HG03442 (cell line): Measurements from ENCODE around the gene FYB2.
A peak's percentile ranks its signal among the peaks of the same experiment; 100 is the strongest.

Experiments used
- ATAC-seq: cut with Tn5 transposase; IDR thresholded peaks from one replicate; pipeline ENCODE4 v1.9.1; 2021; ENCODE audit warnings: mild to moderate bottlenecking, moderate library complexity; ENCODE audit not compliant: unreplicated experiment

FYB2 gene

DNA sequence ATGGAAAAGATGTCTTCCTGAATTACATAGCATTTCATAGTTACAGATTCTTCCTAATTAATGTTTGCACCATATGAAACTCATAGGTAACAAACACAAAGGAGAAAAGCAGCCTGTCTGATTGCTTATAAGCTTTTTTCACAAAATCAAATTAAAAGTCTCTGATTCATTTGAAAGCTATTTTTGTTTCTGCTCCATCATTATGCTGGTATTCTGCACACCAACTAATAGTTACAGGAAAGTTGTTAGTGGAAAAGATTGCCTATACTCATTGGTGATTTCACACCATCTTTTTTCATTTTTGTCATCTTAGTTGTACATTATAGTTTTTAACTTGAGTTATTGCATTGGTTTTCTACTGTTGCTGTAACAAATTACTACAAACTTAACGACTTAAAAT, 104.0 kb downstream of the FYB2 start:
- ATAC-seq: no peak

DNA sequence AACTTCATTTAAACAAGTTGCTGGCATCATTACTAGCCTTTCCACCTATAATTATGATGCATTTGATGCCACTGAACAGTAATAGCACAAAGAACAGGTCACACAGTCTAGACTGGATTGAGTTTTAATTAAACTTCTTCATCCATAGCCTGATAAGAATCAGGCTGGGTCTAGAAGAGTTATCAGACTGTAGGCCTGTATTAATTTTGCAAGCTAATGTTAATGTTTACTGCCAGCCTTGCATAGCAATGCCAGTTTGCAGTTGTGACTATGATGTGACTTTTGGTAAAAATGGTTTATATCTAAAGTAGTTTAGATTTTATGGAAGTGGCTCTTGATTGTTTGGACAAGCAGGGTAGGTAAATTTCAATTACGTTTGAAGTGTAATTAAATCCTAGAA, 106.1 kb downstream of the FYB2 start:
- no peak for ATAC-seq

DNA sequence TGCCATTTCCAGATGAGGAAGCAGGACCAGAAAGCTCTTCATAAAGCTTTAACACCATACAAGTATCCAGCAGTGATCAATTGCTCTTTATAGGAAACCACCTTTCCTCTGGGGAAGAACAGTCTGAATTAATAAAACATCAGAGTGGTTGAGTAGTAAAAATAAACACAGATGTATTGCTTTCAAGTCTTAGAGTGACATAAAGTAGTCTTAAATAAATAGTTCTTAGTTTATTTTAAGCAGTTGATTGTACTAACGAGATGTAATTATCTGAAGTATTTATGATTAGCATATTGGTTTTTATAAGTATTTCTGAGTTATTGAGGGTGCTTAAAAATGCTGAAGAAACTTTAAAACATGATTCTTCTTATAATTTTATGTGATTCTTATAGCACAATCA, 107.1 kb downstream of the FYB2 start:
- no peak for ATAC-seq

DNA sequence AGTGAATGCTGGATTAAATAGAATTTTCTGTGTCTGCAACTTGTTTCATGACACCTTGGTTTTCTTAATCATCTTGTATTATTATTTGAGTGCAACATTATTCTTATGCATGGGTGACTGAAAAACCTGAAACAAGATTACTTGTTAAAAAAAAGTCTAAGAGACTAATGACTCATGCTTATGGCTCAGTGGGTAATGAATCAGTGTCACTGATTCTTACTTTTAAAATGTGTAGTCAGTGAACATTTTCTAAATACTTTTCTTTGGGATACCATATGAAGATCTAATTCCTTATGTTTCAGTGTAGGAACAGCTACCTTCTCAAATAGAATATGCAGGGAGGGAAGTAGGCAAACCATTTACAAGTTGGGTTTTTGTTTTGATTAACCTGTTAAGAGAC, 108.6 kb downstream of the FYB2 start:
- no peak for ATAC-seq

DNA sequence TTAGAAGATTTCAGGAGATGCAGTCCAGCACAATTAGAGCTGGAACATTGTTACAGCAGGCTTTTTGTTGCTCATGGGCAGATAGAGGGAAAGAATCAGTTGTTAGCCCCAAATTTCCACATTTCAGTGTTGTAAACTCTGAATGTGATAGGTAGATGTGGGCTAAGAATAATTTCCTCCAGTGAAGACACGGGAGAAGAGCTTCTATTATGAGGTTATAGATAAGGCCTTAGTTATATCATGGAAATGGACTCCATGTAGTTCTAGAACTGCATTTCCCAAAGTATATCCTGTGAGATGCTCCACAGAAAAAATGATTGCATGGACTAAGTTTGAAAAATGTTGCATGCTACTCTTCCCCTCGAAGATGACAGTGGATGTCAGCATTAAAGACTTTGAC, 109.2 kb downstream of the FYB2 start:
- ATAC-seq: no peak

DNA sequence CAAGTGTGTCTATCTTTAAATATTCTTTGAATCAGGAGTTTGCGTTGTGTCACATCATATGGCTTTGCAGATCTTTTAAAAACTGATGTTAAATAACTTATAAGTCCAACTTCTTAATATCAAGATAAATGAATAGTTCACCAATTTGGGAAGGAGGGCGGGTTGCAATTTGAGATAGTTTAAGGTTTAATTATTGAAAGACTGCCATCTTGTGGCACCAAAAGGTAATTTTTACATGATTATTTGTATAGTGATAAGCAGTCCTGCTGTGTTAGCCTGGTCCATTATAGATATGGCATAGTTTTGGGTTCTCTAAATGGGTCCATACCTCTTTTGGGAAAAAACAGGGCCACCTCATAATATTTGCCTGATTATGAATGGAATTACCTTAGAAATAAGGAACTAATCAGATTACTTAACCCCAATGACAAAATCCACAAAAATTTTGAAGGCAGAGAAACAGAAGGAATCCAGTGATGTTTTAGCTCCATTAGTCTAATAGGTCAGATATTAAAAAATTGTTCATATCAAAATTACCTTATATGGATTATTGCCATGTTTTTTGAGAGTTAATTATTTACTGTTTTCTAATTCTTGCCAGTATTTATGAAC, 109.8 kb downstream of the FYB2 start:
- ATAC-seq: peak; percentile 61

DNA sequence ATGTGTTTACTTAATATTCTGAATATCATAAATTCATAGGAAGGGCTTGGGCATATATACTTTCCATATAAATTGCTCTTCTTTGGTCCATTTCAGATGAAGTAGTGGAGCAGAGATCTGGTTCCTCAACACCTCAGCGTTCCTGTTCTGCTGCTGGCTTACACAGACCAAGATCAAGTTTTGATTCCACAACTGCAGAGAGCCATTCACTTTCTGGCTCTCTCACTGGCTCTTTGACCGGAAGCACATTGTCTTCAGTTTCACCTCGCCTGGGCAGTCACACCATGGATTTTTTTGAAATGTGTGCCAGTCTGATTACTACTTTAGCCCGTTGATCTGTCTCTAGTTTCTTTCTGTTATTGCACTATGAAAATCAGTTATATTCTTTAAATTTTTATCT, 111.8 kb downstream of the FYB2 start:
- ATAC-seq: no peak

DNA sequence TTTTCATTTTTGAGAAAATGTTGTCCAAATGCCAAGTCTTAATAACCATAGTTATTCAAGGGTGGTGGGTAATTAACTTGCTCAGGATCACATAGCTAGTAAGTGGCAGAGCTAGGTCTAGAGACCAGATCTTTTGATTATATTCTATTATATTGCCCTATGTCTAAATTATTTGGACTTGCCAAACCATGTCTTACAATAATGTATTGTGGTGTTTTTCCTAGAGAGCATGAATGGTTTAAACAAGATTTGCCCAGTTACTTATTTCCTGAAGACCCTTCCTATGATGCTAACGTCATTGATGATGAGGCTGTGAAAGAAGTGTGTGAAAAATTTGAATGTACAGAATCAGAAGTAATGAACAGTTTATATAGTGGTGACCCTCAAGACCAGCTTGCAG, 115.5 kb downstream of the FYB2 start:
- ATAC-seq: no peak

DNA sequence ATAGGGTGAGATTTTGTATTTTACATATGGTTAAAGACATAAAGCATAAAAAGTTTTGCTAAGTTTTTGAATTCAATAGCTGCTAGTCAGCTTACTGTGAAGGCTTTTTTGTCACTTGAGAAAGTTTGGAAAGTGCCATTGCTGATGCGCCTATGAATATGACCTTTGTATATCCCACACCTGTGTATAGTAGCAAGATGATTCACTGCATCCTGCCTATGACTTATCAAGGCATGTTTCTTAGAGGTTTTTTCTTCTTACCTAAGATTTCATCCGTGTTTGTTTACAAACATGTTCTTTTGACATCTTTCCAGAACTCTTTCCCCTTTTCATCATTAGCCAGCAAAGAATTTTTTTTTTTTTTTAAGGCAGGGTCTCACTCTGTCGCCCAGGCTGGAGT, 122.5 kb downstream of the FYB2 start:
- ATAC-seq: no peak

DNA sequence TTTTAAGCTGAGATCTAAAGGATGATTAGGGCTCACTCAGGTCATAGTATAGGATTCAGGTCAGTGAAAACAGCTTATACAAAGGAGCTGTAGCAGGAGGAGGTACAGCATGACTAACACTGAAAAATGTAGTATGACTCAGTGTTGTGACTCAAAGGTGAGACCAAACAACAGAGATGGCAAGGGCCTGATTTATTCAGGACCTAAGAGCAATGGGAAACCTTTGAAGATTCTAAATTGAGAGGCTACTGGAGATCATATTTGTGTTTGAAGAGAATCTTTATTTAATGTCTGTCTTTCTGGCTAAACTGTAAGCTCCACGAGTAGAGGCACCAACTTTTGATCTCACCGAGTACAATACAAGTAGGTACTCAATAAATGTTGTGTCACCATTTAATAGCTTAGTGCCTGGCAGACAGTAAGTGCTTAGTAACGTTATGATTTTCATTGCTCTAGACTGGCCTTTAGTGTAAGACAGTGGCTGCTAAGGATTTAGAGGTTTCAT, 130.6 kb downstream of the FYB2 start:
- ATAC-seq: peak; percentile 91

DNA sequence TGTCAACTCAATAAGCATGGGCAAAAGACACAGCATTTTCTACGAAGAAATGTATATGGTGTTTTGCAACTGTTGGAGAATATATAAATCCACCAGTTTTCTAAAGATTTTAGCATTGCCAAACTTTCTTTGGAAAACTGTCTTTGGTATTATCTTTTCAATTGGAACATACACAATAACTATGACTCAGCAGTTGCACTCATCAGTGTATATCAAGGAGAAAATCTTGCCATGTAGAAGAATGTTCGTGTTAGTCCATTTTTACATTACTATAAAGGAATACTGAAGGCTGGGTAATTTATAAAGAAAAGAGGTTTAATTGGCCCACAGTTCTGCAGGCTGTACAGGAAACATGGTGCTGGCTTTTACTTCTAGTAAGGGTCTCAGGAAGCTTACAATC, 133.0 kb downstream of the FYB2 start:
- no peak for ATAC-seq

DNA sequence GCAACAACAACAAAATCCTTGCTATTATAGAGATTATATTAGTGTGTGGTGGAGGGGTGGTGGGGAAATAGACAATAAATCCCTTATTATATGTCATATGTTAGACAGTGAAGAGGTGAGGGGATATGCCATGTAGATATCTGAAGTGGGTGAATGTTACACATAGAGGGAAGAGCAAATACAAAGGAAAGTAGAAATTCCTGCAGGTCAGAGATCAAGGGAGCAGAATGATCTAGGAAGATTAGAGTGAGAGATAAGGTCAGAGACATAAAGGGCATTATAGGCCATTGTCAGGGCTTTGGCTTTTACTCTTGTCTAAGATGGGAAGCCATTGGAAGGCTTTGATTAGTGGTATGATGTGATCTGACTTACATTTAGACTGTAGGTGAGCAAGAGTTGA, 135.6 kb downstream of the FYB2 start:
- no peak for ATAC-seq

DNA sequence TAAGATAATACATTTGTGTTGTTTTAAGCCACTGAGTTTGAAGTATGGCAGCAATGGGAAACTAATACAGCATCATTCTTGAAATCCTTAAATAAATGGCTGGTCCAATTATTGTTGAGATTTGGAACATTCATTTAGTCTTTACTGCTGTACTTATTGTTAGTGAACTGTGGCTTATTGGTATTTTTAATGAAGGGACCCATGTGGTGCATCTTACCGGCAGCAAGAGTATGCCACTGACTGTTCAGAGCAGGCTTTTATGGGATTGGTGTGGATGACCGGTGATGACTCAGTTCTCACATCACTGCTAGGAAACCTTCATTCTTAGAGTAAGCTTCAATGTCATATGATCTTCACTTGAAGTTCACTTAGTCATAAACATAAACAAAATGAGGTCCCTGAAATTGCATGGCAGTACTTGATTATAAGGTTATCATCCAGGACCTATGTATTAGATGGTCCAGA, 142.6 kb downstream of the FYB2 start:
- no peak for ATAC-seq

DNA sequence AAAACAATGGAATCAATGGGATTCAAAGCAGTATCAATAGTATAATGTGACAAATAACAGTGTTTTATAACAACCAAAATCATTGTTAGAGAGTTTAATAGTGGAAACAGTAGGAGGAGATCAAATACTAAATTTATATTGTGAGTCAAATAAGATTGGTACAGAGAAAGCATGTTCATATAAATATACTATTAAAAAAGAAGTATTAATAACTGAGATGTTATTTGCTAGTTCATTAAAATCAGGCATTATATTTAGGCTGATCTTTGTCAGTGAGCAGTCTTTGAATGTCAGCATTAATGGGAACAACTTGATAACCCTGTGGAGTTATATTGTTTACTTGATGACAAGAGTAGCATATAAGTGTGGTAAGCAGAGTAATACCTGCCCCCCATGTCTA, 143.4 kb downstream of the FYB2 start:
- ATAC-seq: no peak

DNA sequence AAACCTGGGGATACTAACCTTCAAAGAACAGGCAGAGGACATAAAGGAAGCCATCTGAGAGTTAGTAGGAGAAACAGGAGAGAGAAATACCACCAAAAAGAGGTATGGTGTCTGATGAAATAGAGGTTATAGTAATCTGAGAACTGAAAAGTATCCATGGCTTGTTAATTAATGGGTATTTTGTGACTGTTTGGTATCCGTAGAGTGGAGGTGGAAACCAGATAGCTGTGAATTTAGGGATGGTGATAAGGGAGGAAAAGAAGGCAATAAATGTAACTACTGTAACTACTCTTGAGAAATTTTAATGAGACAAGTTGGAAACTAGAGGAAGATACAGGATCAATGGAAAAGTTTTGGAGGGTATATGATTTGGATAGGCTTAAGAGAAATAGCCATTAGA, 146.6 kb downstream of the FYB2 start:
- ATAC-seq: no peak

DNA sequence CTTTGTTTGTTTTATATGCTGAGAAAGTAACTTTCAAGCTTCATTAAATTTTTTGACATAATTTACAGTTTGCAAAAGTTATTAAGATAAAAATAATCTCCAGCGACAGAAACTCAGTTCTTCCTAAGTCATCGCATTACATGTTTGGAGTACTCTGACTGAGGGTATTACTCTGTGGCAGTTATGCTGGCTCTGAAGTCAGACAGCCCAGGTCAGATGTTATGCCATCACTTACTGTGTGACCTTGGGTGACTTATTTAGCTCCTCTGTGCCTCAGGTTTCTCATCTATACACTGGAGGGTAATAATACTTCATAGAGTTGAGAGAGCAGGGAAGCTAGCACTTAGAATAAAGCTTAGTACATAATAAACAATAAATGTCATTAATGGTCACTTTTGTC, 147.7 kb downstream of the FYB2 start:
- no peak for ATAC-seq

DNA sequence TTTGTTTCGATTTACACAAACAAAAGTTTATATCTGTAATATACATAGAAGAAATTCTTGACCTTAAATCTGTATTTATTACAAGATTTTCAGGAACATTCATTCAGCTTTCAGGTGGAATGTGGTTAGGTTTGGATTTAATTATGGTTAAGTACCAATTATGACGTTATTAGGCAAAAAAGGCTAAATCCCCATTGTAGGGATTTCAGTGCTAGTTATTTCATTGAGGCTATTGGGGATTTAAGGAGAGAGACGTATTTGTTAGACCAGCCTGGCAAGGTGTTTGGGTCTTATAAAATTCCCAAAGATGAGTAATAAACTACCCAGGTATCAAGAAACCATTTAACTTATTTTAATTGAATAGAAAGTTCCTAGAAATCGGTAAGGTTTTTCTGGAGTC, 148.1 kb downstream of the FYB2 start:
- ATAC-seq: no peak

DNA sequence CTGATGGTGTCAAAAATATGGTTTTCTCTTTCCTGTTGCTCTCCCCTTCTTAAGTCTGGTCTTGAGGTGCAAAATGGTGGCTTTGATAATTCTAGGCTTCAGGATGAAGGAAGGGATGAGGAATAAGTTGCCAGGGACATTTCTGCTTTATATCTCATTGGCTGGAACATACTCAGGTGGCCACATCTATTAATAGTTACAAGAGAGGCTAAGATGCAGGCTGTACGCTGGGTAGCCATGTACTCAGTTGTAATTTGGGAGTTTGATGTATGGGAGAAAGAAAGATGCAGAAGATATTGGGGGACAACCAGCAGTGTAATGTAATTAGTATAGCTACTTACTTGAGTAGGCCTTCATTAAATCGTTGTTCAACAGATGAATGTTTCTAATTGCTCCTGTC, 148.9 kb downstream of the FYB2 start:
- no peak for ATAC-seq
